ENCODE results near the gene NF1.

The NF1 gene

GRCh38 chr17:31349454-31349853 lies 254.7 kb downstream of the NF1 start:
- Histone ChIP-seq H3K36me3 (ENCODE audit: low read length) (peaks cover 10% of the 10 kb centered on the region; the same call in 1 of the 2 replicates), H3F3A (ENCODE audit: insufficient read depth) (no peaks in the 10 kb centered on the region), H4K20me1 (ENCODE audit: low read depth, low read length) (no peaks in the 10 kb centered on the region), H3K4me3 (ENCODE audit: insufficient read depth, low read length, poor library complexity, severe bottlenecking) (no peak overlapping the region), H3K4me2 (ENCODE audit: low read depth, low read length, poor library complexity, severe bottlenecking) (no peak overlapping the region), H3K79me2 (ENCODE audit: insufficient read depth, low read length) (no peaks in the 10 kb centered on the region), H3K9ac (ENCODE audit: low read length) (no peak overlapping the region), H3K27me3 (ENCODE audit: low read length) (no peaks in the 10 kb centered on the region), H3K27ac (ENCODE audit: low read depth, low read length) (no peak overlapping the region), H2AFZ (ENCODE audit: low read depth, low read length, severe bottlenecking) (no peak overlapping the region), H3K9me3 (ENCODE audit: insufficient read depth, low read length) (no peaks in the 10 kb centered on the region), H3K9me2 (replicated peaks; ENCODE audit: insufficient read depth, low read length) (no peaks in the 10 kb centered on the region)
- TF ChIP-seq EZH2phosphoT487 (conservative IDR thresholded peaks at IDR 0.05; ENCODE audit: low read length) (no peak), CTCF (IDR thresholded peaks at IDR 0.05; ENCODE audit: insufficient read depth, low read length, poor library complexity, severe bottlenecking) (no peak)

GRCh38 chr17:31355935-31356334 lies 261.2 kb downstream of the NF1 start:
- H3F3A ChIP-seq (ENCODE audit: insufficient read depth): no peaks in the 10 kb centered on the region
- no peak overlapping the region for H2AFZ ChIP-seq (ENCODE audit: low read depth, low read length, severe bottlenecking)
- H4K20me1 ChIP-seq (ENCODE audit: low read depth, low read length): no peaks in the 10 kb centered on the region
- no peaks in the 10 kb centered on the region for H3K9me3 ChIP-seq (ENCODE audit: insufficient read depth, low read length)
- no peak overlapping the region for H3K4me2 ChIP-seq (ENCODE audit: low read depth, low read length, poor library complexity, severe bottlenecking)
- H3K79me2 ChIP-seq (ENCODE audit: insufficient read depth, low read length): no peaks in the 10 kb centered on the region
- H3K4me3 ChIP-seq (ENCODE audit: insufficient read depth, low read length, poor library complexity, severe bottlenecking): no peak overlapping the region
- no peaks in the 10 kb centered on the region for H3K9me2 ChIP-seq (replicated peaks; ENCODE audit: insufficient read depth, low read length)
- no peak overlapping the region for H3K9ac ChIP-seq (ENCODE audit: low read length)
- TF ChIP-seq EZH2phosphoT487 (conservative IDR thresholded peaks at IDR 0.05; ENCODE audit: low read length) (no peak), CTCF (IDR thresholded peaks at IDR 0.05; ENCODE audit: insufficient read depth, low read length, poor library complexity, severe bottlenecking) (no peak)
- H3K36me3 ChIP-seq (ENCODE audit: low read length): peaks cover 8% of the 10 kb centered on the region; the same call in 1 of the 2 replicates
- no peaks in the 10 kb centered on the region for H3K27me3 ChIP-seq (ENCODE audit: low read length)
- H3K27ac ChIP-seq (ENCODE audit: low read depth, low read length): no peak overlapping the region

- peaks cover 13% of the 10 kb centered on the region for H3K36me3 ChIP-seq (ENCODE audit: low read length)
- no peaks in the 10 kb centered on the region for H3K9me3 ChIP-seq (ENCODE audit: insufficient read depth, low read length)
- no peak overlapping the region for H3K4me3 ChIP-seq (ENCODE audit: insufficient read depth, low read length, poor library complexity, severe bottlenecking)
- H2AFZ ChIP-seq (ENCODE audit: low read depth, low read length, severe bottlenecking): no peak overlapping the region
- H3F3A ChIP-seq (ENCODE audit: insufficient read depth): no peaks in the 10 kb centered on the region
- no peaks in the 10 kb centered on the region for H3K79me2 ChIP-seq (ENCODE audit: insufficient read depth, low read length)
- no peaks in the 10 kb centered on the region for H3K27me3 ChIP-seq (ENCODE audit: low read length)
- H3K27ac ChIP-seq (ENCODE audit: low read depth, low read length): no peak overlapping the region
- H3K9ac ChIP-seq (ENCODE audit: low read length): no peak overlapping the region
- no peaks in the 10 kb centered on the region for H4K20me1 ChIP-seq (ENCODE audit: low read depth, low read length)
- no peak overlapping the region for H3K4me2 ChIP-seq (ENCODE audit: low read depth, low read length, poor library complexity, severe bottlenecking)
- TF ChIP-seq EZH2phosphoT487 (conservative IDR thresholded peaks at IDR 0.05; ENCODE audit: low read length): no peak
- TF ChIP-seq CTCF (IDR thresholded peaks at IDR 0.05; ENCODE audit: insufficient read depth, low read length, poor library complexity, severe bottlenecking): no peak
- no peaks in the 10 kb centered on the region for H3K9me2 ChIP-seq (replicated peaks; ENCODE audit: insufficient read depth, low read length)
Measured at GRCh38 chr17:31357091-31357490, 262.3 kb downstream of the NF1 start.

Measured in SU-DHL-6 (cell line).